ENCODE results near the gene ANKRD11.

Gene ANKRD11

GRCh38 chr16:89275837-89276720 lies 214.3 kb downstream of the ANKRD11 start:
- no peak for ATAC-seq (ENCODE audit: low read depth)
- TF ChIP-seq CTCF (IDR thresholded peaks at IDR 0.05; ENCODE audit: poor library complexity, severe bottlenecking): no peak
- H3K27ac ChIP-seq (ENCODE audit: poor library complexity, severe bottlenecking): no peak overlapping the region

GRCh38 chr16:89275284-89275584 lies 215.1 kb downstream of the ANKRD11 start:
- no peak for DNase-seq (ENCODE audit: low spot score)
- Histone ChIP-seq H3K9me3 (ENCODE audit: severe bottlenecking) (no peaks in the 10 kb centered on the region), H3K27ac (ENCODE audit: poor library complexity, severe bottlenecking) (no peak overlapping the region), H3K27me3 (ENCODE audit: insufficient read depth, poor library complexity, severe bottlenecking) (no peaks in the 10 kb centered on the region), H3K4me1 (ENCODE audit: insufficient read depth, poor library complexity, severe bottlenecking) (no peaks in the 10 kb centered on the region), H3K4me3 (ENCODE audit: severe bottlenecking) (no peak overlapping the region), H3K36me3 (ENCODE audit: low read depth) (peaks cover 89% of the 10 kb centered on the region)
- no peak for ATAC-seq (ENCODE audit: low read depth)
- TF ChIP-seq CTCF (IDR thresholded peaks at IDR 0.05; ENCODE audit: poor library complexity, severe bottlenecking): no peak

More at GRCh38 chr16:89275837-89276720, 214.3 kb downstream of the ANKRD11 start:
- Histone ChIP-seq H3K4me3 (ENCODE audit: severe bottlenecking) (no peak overlapping the region), H3K36me3 (ENCODE audit: low read depth) (peaks cover 91% of the 10 kb centered on the region), H3K27me3 (ENCODE audit: insufficient read depth, poor library complexity, severe bottlenecking) (no peaks in the 10 kb centered on the region), H3K4me1 (ENCODE audit: insufficient read depth, poor library complexity, severe bottlenecking) (no peaks in the 10 kb centered on the region), H3K9me3 (ENCODE audit: severe bottlenecking) (no peaks in the 10 kb centered on the region)
- peak; percentile 67 for DNase-seq (ENCODE audit: low spot score)

- Histone ChIP-seq H3K4me1 (ENCODE audit: insufficient read depth, poor library complexity, severe bottlenecking) (no peaks in the 10 kb centered on the region), H3K9me3 (ENCODE audit: severe bottlenecking) (no peaks in the 10 kb centered on the region), H3K4me3 (ENCODE audit: severe bottlenecking) (no peak overlapping the region), H3K27me3 (ENCODE audit: insufficient read depth, poor library complexity, severe bottlenecking) (no peaks in the 10 kb centered on the region), H3K36me3 (ENCODE audit: low read depth) (peaks cover 89% of the 10 kb centered on the region), H3K27ac (ENCODE audit: poor library complexity, severe bottlenecking) (no peak overlapping the region)
- DNase-seq (ENCODE audit: low spot score) (no peak), ATAC-seq (ENCODE audit: low read depth) (no peak)
- no peak for TF ChIP-seq CTCF (IDR thresholded peaks at IDR 0.05; ENCODE audit: poor library complexity, severe bottlenecking)
Observed at GRCh38 chr16:89274561-89275283, 215.6 kb downstream of the ANKRD11 start.

- no peaks in the 10 kb centered on the region for H3K4me1 ChIP-seq (ENCODE audit: insufficient read depth, poor library complexity, severe bottlenecking)
Observed at GRCh38 chr16:89273741-89274472, 216.5 kb downstream of the ANKRD11 start.

More at GRCh38 chr16:89273741-89274472, 216.5 kb downstream of the ANKRD11 start:
- ATAC-seq (ENCODE audit: low read depth) (0 out of 3 replicates have a peak, but pooled peaks have one; percentile 5), DNase-seq (ENCODE audit: low spot score) (no peak)
- Histone ChIP-seq H3K9me3 (ENCODE audit: severe bottlenecking) (no peaks in the 10 kb centered on the region), H3K4me3 (ENCODE audit: severe bottlenecking) (no peak overlapping the region), H3K27ac (ENCODE audit: poor library complexity, severe bottlenecking) (no peak overlapping the region), H3K36me3 (ENCODE audit: low read depth) (peaks cover 93% of the 10 kb centered on the region), H3K27me3 (ENCODE audit: insufficient read depth, poor library complexity, severe bottlenecking) (no peaks in the 10 kb centered on the region)
- TF ChIP-seq CTCF (IDR thresholded peaks at IDR 0.05; ENCODE audit: poor library complexity, severe bottlenecking): no peak
